ENCODE data around the gene TMEM123.

TMEM123 gene

DNA sequence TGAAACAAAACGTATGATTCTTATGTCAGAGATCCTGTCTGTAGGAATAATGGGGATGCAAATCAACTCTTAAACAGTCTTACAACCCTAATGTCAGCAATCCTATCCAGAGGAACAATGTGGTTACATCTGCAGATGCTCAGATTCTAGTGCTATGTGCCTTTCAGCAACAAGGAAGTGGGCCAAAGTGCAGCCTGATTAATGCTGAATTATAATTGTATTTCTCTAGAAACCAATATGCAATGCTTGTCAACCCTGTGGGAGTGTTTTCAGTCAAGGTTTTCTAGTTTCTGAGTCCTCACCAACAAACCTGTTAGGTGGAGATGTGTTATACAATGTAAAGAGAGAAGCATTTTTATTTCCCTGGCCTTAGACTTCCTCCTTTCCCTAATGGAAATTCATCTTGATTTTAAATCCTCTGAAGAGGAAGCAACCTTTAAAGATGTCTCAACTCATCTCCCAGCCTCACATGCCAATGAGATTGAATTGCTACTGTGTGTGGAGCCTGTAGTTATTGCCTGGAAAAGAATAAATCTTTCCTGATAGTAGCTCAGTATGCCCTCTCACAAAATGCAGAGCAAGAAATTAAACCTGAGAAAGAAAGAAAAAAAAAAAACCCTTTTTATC lies 26.2 kb upstream of the TMEM123 start:
- TF ChIP-seq, protein P1, sequence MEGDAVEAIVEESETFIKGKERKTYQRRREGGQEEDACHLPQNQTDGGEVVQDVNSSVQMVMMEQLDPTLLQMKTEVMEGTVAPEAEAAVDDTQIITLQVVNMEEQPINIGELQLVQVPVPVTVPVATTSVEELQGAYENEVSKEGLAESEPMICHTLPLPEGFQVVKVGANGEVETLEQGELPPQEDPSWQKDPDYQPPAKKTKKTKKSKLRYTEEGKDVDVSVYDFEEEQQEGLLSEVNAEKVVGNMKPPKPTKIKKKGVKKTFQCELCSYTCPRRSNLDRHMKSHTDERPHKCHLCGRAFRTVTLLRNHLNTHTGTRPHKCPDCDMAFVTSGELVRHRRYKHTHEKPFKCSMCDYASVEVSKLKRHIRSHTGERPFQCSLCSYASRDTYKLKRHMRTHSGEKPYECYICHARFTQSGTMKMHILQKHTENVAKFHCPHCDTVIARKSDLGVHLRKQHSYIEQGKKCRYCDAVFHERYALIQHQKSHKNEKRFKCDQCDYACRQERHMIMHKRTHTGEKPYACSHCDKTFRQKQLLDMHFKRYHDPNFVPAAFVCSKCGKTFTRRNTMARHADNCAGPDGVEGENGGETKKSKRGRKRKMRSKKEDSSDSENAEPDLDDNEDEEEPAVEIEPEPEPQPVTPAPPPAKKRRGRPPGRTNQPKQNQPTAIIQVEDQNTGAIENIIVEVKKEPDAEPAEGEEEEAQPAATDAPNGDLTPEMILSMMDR (conservative IDR thresholded peaks at IDR 0.05; ENCODE audit: low read depth, low read length) = no peak
- Histone ChIP-seq H4K20me1 (ENCODE audit: insufficient read depth) (no peaks in the 10 kb centered on the region), H2AFZ (ENCODE audit: low read depth) (no peak overlapping the region), H3K36me3 (ENCODE audit: insufficient read depth) (no peaks in the 10 kb centered on the region), H3K27me3 (ENCODE audit: insufficient read depth, low read depth) (no peaks in the 10 kb centered on the region), H3K27ac (peak overlapping the region; percentile 1; the same call in 1 of the 2 replicates), H3K4me2 (peak overlapping the region; percentile 20; the same call in 1 of the 2 replicates), H3K9ac (no peak overlapping the region), H3K4me1 (ENCODE audit: low read depth, poor library complexity, severe bottlenecking) (peaks cover 58% of the 10 kb centered on the region), H3K79me2 (ENCODE audit: insufficient read depth, low read depth) (no peaks in the 10 kb centered on the region), H3K4me3 (IDR thresholded peaks at IDR 0.05; ENCODE audit: insufficient read depth, low read depth, low read length) (no peak overlapping the region)

DNA sequence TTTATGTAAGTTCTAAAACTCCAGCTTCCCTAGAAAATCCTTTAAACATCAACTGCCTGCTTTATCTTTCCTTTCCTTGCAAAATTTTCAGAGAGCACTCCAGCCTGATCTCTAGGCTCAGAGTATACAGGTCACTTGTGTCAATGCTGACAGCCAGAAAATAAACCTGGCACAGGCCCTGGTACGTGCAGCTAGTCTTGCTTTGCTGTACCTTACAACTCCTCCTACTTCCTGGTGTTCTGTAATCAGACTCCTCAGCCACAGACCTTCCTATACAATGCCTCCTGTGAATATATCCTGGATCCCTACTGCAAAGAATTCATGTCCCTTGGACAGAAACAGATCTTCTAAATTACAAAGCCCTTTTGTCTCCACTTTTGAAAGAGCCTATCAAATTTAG lies 24.2 kb upstream of the TMEM123 start:
- H2AFZ ChIP-seq (ENCODE audit: low read depth) = peak overlapping the region; percentile 38; the same call in 1 of the 2 replicates
- TF ChIP-seq, protein P1 (conservative IDR thresholded peaks at IDR 0.05; ENCODE audit: low read depth, low read length) = no peak
- H3K4me1 ChIP-seq (ENCODE audit: low read depth, poor library complexity, severe bottlenecking) = peaks cover 78% of the 10 kb centered on the region
- H3K36me3 ChIP-seq (ENCODE audit: insufficient read depth) = no peaks in the 10 kb centered on the region
- H3K4me3 ChIP-seq (IDR thresholded peaks at IDR 0.05; ENCODE audit: insufficient read depth, low read depth, low read length) = no peak overlapping the region
- no peaks in the 10 kb centered on the region for H3K79me2 ChIP-seq (ENCODE audit: insufficient read depth, low read depth)
- H4K20me1 ChIP-seq (ENCODE audit: insufficient read depth) = no peaks in the 10 kb centered on the region
- no peaks in the 10 kb centered on the region for H3K27me3 ChIP-seq (ENCODE audit: insufficient read depth, low read depth)
- peak overlapping the region; percentile 62 for H3K4me2 ChIP-seq
- peak overlapping the region; percentile 90 for H3K27ac ChIP-seq
- H3K9ac ChIP-seq = peak overlapping the region; percentile 10; the same call in 1 of the 2 replicates

DNA sequence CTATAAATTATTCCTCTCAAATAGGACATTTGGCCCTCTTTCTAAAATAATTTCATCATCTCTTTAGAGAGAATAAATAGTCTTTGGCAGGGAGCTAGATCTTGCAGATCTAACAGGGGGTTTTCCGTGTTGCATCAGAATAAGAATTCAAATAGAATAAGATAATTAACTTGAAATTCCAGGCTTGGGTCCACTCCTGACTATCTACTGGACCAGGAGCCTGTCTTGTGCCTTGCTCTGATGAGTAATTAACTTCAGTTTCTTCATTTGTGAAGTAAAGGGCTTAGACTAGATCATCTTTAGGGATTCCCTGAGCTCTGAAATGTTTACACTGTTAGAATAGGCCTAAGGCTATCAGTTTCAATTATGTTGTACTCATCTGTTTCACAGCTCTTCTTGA lies 23.5 kb upstream of the TMEM123 start:
- Histone ChIP-seq H3K4me3 (IDR thresholded peaks at IDR 0.05; ENCODE audit: insufficient read depth, low read depth, low read length) (no peak overlapping the region), H3K4me2 (peak overlapping the region; percentile 62), H3K36me3 (ENCODE audit: insufficient read depth) (no peaks in the 10 kb centered on the region), H3K9ac (peak overlapping the region; percentile 10; the same call in 1 of the 2 replicates), H3K27me3 (ENCODE audit: insufficient read depth, low read depth) (no peaks in the 10 kb centered on the region), H4K20me1 (ENCODE audit: insufficient read depth) (no peaks in the 10 kb centered on the region), H2AFZ (ENCODE audit: low read depth) (0 out of 2 replicates have a peak overlapping the region, but pooled peaks have one; percentile 14), H3K27ac (peak overlapping the region; percentile 90), H3K4me1 (ENCODE audit: low read depth, poor library complexity, severe bottlenecking) (peaks cover 85% of the 10 kb centered on the region), H3K79me2 (ENCODE audit: insufficient read depth, low read depth) (no peaks in the 10 kb centered on the region)
- TF ChIP-seq, protein P1 (conservative IDR thresholded peaks at IDR 0.05; ENCODE audit: low read depth, low read length) = no peak

DNA sequence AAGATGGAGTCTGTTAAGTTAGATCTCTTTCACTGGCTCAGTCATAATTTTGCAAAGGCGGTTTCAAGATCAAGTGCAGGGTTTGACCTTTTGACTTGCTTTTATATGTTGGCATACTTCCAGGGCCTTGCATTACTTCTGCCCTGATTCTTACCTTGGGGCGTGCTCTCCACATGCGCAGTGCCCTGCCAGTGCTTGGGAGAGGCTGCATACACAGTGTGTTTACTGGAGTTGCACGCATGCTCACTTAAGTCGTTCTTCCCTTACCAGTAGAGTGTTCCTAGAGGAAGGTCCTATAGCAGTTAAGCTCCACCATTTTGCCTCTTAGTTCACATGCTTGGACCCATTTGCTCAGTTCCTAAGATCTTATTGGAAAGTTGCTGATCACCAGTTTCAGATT lies 21.0 kb upstream of the TMEM123 start:
- Histone ChIP-seq H3K4me1 (ENCODE audit: low read depth, poor library complexity, severe bottlenecking) (peaks cover 86% of the 10 kb centered on the region), H2AFZ (ENCODE audit: low read depth) (peak overlapping the region; percentile 18), H3K27ac (peak overlapping the region; percentile 90), H3K9ac (peak overlapping the region; percentile 50; the same call in 1 of the 2 replicates), H3K4me2 (peak overlapping the region; percentile 62), H3K36me3 (ENCODE audit: insufficient read depth) (no peaks in the 10 kb centered on the region), H3K27me3 (ENCODE audit: insufficient read depth, low read depth) (no peaks in the 10 kb centered on the region), H3K4me3 (IDR thresholded peaks at IDR 0.05; ENCODE audit: insufficient read depth, low read depth, low read length) (no peak overlapping the region), H3K79me2 (ENCODE audit: insufficient read depth, low read depth) (no peaks in the 10 kb centered on the region), H4K20me1 (ENCODE audit: insufficient read depth) (no peaks in the 10 kb centered on the region)
- TF ChIP-seq, protein P1 (conservative IDR thresholded peaks at IDR 0.05; ENCODE audit: low read depth, low read length) = no peak
